HCEC 1CT (cell line): ENCODE measurements around the gene SNX8.
A peak's percentile ranks its signal among the peaks of the same experiment; 100 is the strongest.
"Not testable (repeated sequence)": the region's sequence is repeated elsewhere in the genome, so short reads cannot be mapped to it uniquely, and the experiment has no call there.

Source experiments
- DNase-seq: peaks from one replicate; pipeline ENCODE4 v3.0.0-alpha.2; 2017

The SNX8 gene

DNA sequence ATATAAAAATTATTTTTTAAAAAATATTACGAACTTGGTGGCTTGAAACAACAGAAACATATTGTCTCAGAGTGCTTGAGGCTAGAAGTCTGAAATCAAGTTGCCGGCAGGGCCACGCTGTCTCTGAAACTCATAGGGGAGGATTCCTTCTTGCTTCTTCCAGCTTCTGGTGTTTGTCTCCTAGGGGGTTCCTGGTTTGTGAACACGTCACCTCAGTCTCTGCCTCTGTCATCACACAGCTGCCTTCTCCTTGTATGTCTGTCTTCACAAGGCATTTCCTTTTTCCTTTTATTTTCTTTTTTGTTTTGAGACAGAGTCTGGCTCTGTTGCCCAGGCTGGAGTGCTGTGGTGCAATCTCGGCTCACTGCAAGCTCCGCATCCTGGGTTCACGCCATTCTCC, 12.7 kb upstream of the SNX8 start:
- no peak for DNase-seq

GRCh38 chr7:2325162-2325561, 10.9 kb upstream of the SNX8 start:
- no peak for DNase-seq

DNA sequence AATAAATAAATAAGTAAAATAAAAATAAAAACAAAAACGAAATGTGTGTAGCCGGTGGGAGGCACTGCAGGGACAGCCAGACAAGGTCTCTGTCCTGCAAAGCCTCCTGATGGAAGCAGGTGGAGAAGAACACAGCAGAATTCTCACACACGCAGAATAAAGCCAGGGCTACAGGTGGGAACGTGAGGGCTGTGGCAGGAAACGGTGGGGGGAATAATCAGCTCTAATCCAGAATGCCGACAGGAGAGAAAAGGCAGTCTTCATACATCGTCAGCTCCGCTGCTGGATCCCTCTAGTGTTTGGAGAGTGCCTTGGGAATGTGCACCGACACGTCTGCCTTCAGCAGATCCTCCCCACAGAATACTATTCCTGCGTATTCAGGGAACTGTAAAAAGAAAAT, 6.8 kb upstream of the SNX8 start:
- DNase-seq: no peak

DNA sequence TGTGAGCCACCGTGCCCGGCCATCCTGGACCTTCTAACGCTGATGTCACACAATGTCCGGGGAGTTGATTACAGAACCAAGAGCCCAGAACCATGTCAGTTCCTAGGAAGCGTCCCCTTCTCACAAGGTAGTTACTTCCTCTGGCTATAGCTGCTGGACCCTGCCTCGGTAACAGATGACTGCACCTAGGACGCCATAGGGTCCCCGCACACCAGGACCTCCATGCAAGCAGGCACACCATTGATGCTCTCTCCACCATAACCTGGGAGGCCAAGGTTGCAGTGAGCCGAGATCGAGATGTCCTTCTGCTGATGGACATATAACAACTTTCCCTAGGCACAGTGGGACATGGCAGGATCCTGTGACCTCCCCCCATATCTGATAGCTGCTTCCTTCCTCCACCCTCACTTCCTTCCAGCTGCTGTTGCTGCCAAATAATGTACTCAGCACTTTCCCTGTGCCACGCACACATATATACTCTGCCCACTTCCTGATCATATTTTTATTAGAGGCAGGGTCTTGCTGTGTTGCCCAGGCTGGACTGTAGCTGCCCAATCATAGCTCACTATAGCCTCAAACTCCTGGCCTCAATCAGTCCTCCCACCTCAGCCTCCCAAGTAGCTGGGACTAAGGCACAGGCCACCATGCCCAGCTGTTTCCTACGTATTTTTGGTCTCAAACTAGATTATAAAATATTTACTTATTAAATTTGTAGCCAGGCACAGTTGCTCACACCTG, 3.5 kb upstream of the SNX8 start:
- no peak for DNase-seq

DNA sequence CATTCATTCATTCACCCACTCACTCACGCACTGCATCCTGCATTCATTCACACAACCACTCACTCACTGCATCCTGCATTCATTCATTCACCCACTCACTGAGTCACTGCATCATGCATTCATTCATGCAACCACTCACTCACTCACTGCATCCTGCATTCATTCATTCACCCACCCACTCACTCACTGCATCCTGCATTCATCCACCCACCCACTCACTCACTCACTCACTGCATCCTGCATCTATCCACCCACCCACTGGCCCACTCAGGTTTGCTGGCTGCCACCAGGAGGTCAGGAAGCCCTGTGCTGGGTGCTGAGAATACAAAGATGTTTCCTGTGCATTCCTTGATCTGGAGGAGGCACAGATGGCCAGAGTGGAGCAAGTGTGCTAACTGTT, 2.3 kb upstream of the SNX8 start:
- no peak for DNase-seq

GRCh38 chr7:2315787-2316186, 1.5 kb upstream of the SNX8 start:
- no peak for DNase-seq

GRCh38 chr7:2314956-2315530, 802 bp upstream of the SNX8 start:
- not testable (repeated sequence) for DNase-seq

DNA sequence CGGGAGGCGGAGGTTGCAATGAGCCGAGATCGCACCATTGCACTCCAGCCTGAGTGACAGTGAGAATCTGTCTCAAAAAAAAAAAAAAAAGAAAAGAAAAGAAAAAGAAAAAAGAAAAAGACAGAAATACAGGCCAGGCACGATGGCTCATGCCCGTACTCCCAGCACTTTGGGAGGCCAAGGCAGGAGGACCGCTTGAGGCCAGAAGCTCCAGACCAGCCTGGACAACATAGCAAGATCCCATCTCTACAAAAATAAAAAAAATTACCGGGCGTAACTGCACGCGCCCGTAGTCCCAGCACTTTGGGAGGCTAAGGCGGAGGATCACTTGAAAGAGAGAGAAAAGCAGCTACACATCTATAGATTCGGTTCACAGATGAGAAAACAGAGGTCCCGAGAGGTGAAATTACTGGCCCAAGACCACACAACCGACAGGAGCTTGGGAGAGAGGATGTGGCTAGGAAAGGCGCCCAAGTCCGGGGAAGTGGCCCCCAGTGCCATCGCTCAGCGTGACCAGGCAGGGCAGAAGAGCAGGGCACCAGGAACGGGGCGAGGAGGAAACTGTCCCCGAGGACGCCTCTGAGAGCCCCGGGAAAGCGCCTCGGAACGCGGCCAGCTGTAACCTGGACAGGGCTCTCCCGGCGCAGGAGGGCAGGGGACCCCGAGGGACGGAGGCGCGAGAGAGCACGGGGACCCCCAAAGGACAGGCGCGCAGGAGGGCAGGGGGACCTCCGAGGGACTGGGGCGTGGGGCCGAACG, 612 bp downstream of the SNX8 start:
- no peak for DNase-seq

GRCh38 chr7:2312267-2312929, 1.8 kb downstream of the SNX8 start:
- DNase-seq: no peak

- peak; percentile 91 for DNase-seq
Observed at GRCh38 chr7:2309889-2310331, 4.3 kb downstream of the SNX8 start.

DNA sequence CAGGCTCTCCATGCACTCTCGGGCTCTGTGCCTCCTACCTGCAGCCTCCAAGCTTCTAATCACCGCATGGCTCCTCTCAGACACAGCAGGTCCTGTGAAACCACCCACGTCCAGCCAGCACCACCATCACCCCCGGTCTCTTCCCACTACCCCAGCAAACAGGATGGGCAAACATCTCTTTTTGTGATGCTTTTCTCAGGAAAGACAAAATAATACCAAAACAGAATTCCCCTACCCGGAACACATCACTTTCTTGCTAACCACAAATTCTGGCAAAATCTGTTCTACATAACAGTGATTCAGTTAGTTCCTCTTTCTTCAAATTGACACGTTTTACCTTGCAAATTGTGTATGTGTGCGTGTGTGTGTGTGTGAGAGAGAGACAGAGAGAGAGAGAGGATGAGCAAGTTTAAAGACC, 6.5 kb downstream of the SNX8 start:
- no peak for DNase-seq

DNA sequence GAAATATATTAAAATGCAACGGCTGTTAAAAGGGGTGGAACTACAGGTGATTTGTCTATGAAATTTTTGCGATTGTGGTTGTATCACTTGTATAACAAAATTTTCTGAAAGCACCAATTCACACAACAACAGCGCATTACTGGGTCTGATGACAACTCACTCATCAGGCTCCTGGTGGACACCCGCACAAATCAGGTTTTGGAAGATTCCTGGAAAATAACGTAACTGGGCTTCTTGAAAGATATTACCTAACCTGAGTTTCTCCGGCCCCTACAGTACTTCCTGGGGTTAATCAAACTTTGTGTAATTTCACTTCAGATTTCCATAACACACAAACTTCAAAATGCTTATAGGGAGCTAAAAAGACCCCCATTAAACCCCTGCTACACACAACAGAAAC, 7.6 kb downstream of the SNX8 start:
- DNase-seq: no peak

- DNase-seq: not testable (repeated sequence)
Observed at GRCh38 chr7:2305258-2305657, 9.0 kb downstream of the SNX8 start.

DNA sequence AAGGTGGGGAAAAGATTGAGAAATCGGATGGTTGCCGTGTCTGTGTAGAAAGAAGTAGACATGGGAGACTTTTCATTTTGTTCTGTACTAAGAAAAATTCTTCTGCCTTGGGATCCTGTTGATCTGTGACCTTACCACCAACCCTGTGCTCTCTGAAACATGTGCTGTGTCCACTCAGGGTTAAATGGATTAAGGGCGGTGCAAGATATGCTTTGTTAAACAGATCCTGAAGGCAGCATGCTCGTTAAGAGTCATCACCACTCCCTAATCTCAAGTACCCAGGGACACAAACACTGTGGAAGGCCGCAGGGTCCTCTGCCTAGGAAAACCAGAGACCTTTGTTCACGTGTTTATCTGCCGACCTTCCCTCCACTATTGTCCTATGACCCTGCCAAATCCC, 10.7 kb downstream of the SNX8 start:
- not testable (repeated sequence) for DNase-seq

GRCh38 chr7:2302743-2303397, 11.4 kb downstream of the SNX8 start:
- DNase-seq: not testable (repeated sequence)

DNA sequence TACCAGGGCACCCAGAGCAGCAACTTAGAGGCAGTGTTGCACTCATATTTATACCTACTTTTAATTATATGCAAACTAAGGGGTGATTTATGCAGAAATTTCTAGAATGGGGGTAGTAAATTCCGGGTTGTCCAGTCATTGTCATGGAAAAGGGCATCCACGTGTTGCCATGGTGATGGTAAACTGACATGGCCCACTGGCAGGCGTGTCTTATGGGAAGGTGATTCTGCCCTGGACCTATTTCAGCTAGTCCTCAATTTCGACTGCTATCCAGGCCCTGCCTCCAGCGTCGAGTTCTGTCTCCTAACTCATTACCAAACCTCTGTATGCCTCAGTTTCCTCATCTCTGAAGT, 12.8 kb downstream of the SNX8 start:
- DNase-seq: no peak

- DNase-seq: no peak
Observed at GRCh38 chr7:2299870-2300512, 14.2 kb downstream of the SNX8 start.

GRCh38 chr7:2299131-2299829, 15.0 kb downstream of the SNX8 start:
- DNase-seq: no peak

GRCh38 chr7:2296832-2297231, 17.4 kb downstream of the SNX8 start:
- DNase-seq: no peak

GRCh38 chr7:2295936-2296620, 18.2 kb downstream of the SNX8 start:
- DNase-seq: no peak

DNA sequence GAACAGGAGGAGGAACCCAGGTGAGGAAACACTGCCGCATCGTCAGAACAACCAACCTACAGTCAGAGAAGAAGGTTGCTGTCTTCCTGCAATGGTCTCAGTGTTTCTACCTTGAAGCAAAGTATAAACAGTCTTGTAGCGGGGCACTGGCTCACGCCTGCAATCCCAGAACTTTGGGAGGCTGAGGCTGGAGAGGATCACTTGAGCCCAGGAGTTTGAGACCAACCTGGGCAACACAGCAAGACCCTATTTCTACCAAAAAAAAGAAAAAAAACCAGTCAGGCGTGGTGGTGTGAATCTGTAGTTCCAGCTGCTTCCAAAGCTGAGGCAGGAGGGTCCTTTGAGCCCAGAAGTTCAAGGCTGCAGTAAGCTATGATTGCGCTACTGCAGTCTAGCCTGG, 23.4 kb downstream of the SNX8 start:
- no peak for DNase-seq
